Fibroblast of mammary gland (primary cell): Measurements from ENCODE around the gene NOXRED1.

Experiments used
- DNase-seq: peaks from one replicate; pipeline ENCODE4 v3.0.0-alpha.2; 2010; ENCODE audit warnings: low read depth
- H3K4me3 ChIP-seq: 2 replicates; pipeline ENCODE4 v1.5.1; 2011; ENCODE audit warnings: low read depth, mild to moderate bottlenecking, low read length, moderate library complexity; ENCODE audit not compliant: control insufficient read depth
- TF ChIP-seq, protein P1 (sequence below): conservative IDR thresholded peaks from 2 replicates; pipeline ENCODE4 v1.5.1; 2011; ENCODE audit warnings: low read depth, low read length, inconsistent platforms; ENCODE audit not compliant: control insufficient read depth, insufficient read depth

NOXRED1 gene

DNA sequence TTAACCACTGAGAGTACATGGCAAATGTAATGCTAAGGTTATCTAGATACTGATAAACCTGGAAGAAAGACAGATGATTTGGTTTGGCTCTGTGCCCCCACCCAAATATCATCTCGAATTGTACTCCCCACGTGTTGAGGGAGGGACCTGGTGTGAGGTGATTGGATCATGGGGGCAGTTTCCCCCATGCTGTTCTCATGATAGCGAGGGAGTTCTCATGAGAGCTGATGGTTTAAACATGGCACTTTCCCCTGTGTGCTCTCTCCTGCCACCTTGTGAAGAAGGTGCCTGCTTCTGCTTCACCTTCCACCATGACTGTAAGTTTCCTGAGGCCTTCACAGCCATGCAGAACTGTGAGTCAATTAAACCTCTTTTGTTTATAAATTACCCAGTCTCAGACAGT, 14.2 kb downstream of the NOXRED1 start:
- DNase-seq = peak; percentile 10
- TF ChIP-seq, protein P1, sequence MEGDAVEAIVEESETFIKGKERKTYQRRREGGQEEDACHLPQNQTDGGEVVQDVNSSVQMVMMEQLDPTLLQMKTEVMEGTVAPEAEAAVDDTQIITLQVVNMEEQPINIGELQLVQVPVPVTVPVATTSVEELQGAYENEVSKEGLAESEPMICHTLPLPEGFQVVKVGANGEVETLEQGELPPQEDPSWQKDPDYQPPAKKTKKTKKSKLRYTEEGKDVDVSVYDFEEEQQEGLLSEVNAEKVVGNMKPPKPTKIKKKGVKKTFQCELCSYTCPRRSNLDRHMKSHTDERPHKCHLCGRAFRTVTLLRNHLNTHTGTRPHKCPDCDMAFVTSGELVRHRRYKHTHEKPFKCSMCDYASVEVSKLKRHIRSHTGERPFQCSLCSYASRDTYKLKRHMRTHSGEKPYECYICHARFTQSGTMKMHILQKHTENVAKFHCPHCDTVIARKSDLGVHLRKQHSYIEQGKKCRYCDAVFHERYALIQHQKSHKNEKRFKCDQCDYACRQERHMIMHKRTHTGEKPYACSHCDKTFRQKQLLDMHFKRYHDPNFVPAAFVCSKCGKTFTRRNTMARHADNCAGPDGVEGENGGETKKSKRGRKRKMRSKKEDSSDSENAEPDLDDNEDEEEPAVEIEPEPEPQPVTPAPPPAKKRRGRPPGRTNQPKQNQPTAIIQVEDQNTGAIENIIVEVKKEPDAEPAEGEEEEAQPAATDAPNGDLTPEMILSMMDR = peak; percentile 25
- H3K4me3 ChIP-seq = no peak overlapping the region

DNA sequence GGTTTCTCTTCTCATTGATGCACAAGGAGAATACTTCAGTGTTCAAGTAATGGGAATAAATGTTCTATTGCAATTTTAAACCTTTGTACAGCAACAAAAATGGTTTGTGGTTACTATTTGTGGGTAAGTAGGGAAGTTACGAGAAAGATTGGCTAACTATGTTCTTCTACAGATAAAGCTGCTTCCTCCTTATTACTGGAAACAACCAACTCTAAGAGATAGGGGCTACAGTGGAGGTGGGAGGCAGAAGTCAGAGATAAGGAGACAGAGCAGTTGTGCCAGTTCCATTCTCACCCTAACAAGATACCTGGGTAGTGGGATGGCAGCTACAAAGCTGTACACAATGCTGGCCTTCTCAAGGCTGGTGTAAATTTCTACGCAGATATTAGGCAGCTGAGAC, 16.2 kb downstream of the NOXRED1 start:
- TF ChIP-seq, protein P1 = no peak
- H3K4me3 ChIP-seq = no peak overlapping the region
- DNase-seq = no peak

DNA sequence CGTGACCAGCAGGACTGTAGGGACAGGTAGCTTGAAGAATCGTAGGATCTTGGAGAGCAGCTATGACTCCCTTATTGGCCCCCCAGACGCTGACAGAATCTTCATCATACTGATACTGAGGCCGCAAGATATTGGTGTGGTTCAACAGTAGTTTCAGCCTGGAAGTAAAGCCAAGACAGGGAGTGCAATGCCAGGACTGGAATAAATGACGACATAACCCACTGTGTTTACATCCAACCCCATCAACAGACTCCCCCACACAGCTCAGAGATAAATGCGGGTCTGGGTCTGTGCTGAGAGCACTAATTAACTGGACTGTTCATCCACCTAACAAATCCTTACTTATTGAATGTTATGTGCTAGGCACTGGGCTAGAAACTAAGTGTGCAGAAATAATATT, 16.6 kb downstream of the NOXRED1 start:
- TF ChIP-seq, protein P1 = no peak
- H3K4me3 ChIP-seq = no peak overlapping the region
- no peak for DNase-seq

DNA sequence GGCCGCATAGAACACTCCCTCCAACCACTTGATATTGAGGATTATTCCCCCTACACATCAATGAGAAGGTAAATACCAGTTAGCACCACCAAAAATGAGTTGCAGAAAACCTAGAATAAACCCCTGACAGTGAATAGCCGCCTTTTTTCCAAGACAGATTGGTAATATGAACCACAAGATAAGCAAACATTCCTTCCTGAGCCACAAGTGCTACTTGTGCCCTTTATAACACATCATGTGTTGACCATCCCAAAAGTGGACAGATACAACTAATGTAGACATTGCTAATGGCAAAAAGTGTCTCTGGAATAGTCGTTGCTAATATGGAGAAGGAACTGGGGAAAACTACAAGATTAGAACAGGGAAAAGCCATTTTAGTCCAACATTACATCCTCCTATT, 17.2 kb downstream of the NOXRED1 start:
- TF ChIP-seq, protein P1 = no peak
- DNase-seq = no peak
- no peak overlapping the region for H3K4me3 ChIP-seq

DNA sequence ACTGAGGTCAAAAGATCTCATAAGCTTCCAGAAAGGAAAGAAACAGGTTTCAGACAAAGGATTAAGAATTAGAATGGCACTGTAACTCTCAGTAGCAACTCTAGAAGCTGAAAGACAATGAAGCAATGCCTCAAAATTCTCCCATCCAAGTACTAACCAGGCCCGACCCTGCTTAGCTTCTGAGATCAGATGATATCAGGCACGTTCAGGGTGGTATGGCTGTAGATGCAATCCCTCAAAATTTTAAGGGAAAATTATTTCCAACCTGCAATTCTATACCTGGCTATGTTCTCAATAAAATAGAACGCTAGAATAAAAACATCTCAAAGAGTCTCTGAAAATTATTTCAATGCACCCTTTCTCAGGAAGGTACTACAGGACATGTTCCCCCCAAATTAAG, 19.6 kb downstream of the NOXRED1 start:
- TF ChIP-seq, protein P1 = no peak
- no peak for DNase-seq
- H3K4me3 ChIP-seq = no peak overlapping the region

DNA sequence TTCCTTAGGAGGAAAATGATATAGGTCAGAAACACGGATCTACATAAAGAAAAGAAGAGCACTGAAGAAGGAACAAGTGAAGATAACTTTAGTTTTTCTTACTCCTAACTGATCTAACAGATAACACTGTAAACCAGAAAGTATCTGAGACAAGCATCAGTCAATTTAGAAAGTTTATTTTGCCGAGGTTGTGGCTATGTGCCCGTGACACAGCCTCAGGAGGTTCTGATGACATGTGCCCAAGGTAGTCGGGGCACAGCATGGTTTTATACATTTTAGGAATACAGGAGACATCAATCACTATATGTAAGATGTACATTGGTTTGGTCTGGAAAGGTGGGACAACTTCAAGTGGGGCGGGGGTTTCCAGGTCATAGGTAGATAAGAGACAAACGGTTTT, 23.1 kb downstream of the NOXRED1 start:
- no peak overlapping the region for H3K4me3 ChIP-seq
- TF ChIP-seq, protein P1 = no peak
- DNase-seq = no peak

DNA sequence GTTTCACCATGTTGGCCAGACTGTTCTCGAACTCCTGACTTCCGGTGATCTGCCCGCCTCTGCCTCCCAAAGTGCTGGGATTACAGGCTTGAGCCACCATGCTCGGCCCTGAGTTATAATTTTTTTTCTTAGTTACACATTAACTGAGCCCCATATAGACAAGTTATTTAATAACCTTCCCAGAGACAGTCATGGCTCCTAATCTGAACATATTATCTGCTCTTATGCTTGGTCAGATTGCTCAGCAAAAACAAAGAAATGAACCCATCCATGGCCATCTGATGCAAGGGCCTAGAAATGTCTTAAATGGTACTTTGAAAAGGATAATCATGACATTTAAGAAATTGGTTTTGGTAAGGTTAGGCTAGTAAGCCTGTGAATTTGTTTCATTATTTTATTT, 33.1 kb downstream of the NOXRED1 start:
- TF ChIP-seq, protein P1 = no peak
- no peak for DNase-seq
- H3K4me3 ChIP-seq = no peak overlapping the region
